ENCODE measurements around the gene CCL21.
"Not testable (repeated sequence)": the region's sequence is repeated elsewhere in the genome, so short reads cannot be mapped to it uniquely, and the experiment has no call there.

The CCL21 gene, protein sequence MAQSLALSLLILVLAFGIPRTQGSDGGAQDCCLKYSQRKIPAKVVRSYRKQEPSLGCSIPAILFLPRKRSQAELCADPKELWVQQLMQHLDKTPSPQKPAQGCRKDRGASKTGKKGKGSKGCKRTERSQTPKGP

DNA sequence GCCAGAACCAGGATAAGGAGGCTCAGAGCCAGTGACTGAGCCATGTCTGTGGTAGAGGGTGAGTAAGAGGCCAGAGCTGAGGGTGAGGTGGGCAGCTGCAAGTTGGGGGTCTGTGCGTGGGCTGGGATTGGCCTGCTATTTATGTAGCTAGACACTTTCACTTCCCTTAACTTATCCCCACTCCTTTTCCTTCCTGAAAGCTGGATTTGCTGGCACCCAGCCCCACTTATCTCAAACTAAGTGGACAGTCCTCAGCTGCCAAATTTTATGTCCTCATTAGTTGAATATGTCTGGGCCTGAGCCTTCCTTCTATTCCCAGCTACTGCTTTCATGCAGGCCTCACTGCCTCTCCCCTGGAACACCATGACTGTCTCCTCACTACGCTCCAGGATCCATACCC, at the start of gene CCL21:
Gene CCL21, minus strand, starts transcription at position 114 of the 400 bp plus-strand sequence. Its CDS starts 70 bp downstream, at position 44.
- no peak for DNase-seq

DNA sequence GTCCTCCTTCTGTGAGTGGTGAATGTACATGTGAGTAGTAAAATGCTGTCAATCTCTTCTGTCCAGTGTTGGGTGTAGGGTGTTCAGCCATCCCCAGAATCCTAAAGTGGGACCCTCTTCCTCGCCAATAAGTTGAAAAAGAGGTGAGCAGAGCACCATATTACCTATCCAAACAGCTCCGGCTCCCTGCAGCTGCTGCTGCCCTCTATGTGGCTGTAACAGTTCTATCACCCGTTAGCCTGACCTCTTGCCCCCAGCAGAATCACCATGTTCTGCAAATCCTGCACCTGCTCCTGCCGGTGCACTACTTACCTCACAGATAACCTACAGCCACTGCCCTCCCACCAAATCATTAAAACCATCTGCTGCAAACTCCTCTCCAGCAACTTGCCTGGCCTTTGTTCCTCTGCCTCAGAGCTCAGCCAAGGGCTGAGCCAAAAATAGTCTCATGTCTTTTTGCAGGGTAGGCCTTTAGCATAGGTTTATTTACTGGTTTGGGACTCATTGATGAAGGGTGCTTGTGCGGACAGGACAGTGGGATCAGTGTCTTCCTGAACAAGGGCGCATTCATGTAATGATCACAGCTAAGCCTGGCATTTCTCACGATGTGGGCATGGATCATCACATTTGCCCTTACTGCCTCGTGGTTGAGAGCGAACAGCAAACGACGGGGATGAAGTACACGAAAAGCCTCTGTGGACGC, 49.6 kb upstream of the CCL21 start:
- DNase-seq: no peak

DNA sequence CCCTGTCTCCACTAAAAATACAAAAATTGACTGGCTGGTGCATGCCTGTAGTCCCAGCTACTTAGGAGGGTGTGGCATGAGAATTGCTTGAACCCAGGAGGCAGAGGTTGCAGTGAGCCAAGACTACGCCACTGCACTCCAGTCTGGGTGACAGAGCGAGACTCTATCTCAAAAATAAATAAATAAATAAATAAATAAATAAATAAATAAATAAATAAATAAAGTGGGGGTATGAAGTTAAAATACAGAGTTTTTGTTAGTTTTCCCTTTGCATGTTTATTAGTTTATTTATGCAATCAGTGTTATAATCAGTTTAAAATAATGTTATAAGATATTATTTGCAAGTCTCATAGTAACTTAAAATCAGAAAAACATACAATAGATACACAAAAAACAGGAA, 40.4 kb upstream of the CCL21 start:
- DNase-seq: not testable (repeated sequence)

DNA sequence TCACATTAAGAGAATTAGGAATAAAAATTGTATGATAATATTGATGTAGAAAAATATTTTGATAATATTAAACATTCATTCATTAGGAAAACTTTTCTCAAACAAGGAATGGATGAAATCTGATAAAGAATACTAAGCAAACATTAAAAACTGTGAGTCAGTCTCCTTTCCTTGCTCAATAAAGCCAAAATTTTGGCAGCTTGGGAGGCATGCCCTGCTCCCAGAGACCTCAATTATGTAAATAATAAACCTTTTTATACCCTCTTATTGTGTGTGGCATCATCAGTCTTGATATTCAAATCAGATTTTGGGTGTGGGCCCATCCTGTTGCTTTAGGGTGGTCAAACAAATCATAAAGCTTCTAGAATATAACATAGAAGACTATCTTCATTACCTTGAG, 36.6 kb upstream of the CCL21 start:
- no peak for DNase-seq

DNA sequence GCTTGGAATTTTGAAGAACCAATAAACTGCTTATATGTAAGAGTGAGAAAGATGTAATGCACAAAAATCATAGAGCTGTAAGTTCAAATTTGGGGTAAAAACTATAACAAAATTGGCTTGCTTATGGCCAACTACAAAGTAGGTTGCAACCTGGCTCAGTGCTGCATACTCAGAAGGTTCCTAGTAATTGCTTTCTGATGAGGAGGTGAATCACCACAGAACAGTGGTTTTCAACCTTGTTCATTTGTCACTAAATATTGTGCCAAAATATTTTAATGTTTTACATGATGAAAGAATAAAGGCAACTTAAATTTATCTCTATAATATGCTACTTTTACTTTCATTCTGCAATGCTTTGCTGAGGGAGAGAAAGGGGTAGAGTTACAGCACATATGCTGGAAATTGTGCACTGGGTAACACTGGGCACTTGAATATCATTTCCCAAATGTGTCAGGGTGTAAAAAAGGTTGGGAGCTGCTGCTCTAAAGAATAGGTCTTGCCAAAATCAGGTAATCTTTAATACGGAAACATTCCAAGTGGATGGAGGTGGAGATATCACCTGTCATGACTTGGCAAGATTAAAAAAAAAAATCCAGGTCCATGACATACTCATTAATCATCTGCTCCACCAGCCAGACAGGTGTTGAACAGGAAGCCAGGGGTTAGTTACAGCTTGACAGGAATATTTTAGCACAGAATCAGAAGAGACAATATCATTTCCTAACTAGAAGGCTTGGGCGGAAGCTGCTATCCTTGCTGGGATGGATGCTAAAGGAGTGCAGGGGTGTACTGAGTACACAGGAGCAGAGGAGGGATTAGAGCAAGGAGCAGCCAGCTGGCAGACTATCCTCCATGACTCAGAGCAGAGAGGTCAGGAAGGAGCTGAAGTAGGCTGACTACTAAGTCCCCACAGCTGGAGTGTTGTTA, 34.6 kb upstream of the CCL21 start:
- DNase-seq: no peak

DNA sequence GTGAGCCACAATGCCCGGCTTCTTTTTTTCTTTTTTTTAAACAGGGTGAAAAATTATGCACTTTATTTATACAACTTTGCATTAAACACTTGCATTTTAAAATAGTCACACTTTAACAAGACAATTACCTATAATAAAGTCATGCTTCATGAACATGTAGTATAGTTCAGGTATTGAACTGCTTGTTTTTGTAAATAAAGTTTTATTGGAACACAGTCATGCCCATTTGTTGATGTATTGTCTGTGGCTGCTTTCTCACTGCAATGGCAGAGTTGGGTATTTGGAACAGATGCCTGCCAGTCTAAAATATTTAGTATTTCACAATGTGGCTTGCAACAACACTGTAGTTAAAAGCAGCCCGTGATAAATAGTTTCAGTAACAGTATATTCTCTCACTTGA, 32.8 kb upstream of the CCL21 start:
- DNase-seq: no peak

DNA sequence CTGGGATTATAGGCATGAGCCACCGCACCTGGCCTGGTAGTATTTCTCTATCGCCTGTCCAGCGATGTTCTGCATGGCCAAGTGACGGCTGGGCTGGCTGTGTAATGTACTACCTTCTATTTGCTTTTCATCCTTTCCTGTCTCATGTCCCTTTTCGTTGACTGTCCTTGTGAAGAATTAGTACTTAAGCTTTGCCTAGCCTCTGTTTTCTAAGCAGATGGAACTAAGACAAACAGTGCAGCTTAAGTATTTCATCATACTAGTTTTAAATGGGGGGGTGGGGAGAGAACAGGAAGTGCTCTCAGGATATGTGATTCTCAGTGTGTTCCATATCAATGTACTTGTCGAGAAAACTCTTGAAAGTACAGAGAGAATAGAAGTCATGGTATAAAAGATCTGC, 31.7 kb upstream of the CCL21 start:
- DNase-seq: no peak

DNA sequence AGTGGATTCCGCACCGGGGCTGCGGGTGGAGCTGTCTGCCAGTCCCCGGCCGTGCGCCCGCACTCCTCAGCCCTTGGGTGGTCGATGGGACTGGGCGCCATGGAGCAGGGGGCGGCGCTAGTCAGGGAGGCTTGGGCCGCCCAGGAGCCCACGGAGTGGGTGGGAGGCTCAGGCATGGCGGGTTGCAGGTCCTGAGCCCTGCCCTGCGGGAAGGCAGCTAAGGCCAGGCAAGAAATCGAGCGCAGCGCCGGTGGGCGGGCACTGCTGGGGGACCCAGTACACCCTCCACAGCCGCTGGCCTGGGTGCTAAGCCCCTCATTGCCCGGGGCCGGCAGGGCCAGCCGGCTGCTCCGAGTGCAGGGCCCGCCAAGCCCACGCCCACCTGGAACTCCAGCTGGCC, 30.2 kb upstream of the CCL21 start:
- not testable (repeated sequence) for DNase-seq

DNA sequence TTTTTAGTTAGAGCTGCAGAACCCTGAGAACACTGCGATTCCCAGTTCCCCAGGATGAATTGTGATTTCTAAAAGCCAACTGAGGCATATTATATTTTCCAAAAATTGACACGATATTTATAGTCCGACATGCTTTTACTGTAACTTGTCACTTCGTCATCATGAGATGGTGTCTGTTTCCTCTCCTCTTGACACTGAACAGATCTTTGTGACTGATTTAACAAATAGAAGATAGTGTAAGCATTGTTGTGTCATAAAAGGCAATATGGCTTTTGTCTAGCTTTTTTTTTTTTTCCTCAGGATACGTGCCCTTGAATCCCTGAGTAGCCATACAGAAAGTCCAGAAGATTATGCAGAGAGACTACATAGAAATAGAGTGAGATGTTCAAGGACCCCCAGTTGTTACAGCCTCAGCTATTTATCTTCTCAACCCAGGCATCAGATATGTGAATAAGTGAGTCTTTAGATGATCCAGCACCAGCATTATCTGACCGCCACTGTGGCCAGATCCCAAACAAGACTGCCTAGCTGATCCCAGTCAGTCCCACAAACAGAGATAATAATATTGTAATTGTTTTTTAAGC, 27.8 kb upstream of the CCL21 start:
- DNase-seq: no peak

DNA sequence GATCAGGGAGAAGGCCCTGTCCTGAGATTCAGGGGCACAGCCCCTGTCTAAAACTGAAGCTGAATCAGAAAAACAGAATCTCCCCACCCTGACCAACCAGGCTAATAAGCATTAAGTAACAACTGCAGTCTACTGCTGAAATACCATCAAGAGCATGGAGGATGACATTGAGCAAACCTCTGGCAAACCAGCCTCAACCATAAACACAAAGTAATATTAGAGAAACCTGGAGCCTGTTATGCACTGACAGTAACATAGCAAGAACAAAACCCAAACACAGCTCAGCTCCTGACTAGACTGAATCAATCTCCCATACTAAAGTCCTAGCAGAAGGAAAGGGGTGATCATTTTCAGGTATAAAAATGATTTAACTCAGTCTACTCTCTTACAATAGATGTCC, 24.8 kb upstream of the CCL21 start:
- no peak for DNase-seq

DNA sequence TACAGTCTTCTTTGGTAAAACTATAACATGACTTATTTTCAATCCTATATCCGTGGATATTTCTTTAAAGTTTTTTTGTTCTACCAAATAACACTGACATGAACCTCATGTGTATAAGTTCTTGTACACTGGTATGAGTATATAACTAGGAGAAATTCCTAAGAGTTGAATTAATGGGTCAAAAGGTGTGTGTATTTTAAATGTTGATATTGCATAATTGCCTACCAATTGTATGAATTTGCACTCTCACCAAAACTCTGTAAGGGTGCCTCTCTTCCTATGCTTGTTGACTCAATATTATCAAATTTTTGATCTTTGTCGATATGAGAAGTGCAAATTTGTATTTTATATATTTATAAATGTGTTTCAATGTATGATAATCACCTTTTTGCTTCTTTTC, 22.9 kb upstream of the CCL21 start:
- DNase-seq: no peak

DNA sequence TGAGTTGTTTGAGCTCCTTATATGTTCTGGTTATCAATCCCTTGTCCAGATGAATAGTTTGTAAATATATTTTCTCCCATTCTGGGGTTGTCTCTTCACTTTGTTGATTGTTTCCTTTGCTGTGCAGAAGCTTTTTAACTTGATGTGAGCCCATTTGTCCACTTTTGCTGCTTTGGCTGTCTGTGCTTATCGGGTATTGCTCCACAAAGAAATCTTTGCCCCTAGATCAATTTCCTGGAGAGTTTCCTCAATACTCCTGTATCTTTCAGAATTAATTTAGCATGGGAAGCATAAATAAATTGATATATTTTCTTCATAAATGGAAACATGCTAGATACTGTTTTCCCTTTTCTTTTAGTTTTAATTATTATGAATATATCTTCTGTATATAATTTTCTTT, 22.5 kb upstream of the CCL21 start:
- no peak for DNase-seq

DNA sequence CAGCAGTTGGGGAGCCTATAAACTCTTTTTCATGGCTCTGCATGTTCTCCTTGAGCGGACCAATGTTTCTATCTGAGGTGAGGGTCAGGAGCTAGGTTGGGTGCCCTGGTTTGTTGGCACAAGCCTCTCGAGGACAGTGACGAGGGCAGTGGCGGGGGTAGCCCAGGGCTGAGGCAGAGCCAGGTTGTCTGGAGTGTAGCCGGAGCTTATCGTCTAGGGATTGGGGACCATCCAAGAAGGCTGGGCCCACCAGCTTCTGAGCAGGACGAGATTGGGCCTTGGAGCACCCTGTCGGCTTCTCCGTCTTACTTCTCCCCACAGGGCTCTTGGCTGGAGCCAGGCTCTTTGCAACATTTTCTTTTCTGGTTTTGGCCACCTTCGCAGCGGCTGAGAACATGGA, 13.2 kb upstream of the CCL21 start:
- no peak for DNase-seq

DNA sequence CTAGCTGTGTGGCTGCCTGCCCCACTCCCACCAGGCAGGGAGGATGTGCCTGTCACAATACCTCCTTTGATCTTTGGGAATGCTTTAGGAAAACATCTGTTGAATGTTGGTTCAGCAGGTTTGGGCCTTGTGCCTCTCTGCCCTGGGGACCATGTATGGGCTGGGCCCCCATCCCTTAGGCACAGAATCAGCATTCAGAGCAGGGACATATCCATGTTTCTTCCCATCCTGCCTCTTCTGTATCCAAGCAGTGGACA, 9.8 kb upstream of the CCL21 start:
- DNase-seq: not testable (repeated sequence)

DNA sequence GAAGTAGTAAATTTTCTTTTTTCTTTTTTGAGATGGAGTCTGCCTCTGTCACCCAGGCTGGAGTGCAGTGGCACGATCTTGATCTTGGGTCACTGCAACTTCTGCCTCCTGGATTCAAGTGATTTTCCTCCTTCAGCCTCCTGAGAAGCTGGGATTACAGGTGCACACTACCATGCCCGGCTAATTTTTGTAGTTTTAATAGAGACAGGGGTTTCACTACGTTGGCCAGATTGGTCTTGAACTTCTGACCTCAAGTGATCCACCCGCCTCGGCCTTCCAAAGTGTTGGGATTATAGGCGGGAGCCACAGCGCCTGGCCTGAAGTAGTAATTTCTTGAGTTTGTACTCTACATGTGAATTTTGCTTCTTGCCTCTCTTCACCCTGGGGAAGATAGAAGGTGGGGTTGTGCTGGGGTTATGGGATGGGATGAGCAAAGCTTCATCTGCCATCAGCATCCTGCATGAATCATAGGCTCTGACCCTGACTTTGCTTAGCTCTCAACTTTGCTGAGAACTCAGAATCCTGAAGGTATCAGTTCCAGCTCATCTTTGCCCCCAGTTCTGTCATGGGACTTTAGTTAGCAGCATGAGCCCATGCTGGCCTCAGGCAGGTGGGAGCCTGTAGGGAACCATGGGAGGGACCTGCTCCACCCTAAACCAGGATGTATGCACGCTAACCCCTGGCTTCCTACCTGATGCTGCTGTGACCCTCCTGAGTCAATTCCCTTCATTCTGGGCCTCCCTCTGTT, 9.3 kb upstream of the CCL21 start:
- DNase-seq: no peak

DNA sequence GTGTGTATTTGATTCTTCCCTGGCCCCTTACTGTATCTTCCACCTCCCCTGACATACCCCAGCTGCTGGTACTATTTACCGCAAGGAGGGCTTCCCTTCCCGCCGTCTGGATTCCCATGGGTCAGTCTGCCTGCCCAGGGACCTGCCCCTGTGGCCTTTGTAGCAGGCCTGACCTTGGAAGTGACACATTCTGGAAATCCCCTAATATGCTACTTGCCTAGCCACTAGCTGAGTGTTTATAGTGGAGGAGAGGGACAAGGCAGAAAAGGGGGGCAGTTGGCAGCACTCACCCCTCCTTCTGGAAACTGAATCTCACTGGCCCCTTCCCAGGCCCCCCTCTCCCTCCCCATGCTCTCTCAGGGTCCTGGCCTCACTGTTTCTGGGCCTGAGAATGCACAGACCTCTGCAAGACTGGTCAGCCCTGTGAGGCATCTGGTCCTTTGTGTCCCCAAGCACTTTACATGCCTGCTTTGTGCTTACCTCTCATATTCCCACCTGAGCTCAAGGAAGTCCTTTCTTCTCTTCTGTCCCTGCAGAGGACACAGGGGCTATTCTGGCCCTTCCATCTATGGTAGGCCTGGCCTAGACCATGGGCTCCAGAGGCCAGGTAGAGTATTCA, 8.2 kb upstream of the CCL21 start:
- DNase-seq: no peak

DNA sequence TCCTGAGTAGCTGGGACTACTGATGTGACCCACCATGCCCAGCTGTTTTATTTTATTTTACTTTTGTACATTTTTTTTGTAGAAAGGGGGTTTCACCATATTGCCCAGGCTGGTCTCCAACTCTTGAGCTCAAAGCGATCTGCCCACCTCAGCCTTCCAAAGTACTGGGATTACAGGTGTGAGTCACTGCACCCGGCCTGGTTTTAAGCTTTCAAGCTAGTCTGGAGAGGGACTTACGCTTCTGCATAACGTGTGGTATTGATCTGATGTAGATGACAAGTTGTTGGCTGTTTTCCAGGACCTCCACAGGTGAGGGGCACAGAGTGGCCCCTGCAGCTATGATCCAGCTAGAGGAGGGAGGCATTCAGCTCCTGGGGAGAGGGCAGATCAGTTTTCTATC, 6.8 kb upstream of the CCL21 start:
- DNase-seq: no peak

DNA sequence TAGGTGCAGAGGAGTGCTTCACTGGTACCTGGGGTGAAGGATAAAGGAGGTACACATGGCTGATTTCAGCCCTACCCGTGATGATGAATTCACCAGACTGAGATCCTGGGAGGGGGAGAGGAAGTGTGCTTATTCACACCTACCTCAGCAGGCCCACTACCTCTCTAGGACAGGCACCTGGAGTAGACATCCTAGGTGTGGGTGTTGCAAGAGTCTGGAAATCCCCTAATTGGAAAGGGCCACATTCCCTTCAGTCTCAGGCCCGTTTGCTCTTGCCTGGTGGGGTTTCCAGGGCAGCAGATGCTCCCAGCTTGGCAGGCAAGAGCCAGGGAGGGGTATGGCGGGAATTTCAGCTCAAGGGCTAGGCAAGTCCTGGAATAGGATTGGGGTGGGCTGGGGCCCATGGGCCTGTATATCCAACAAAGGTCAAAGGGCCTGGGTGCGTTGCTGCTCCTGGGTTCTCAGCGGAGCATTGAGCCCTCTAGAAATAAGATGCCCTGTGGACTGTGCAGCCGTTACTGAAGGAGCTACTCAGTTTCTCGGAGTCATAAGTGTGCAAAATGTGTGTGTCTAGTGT, 5.8 kb upstream of the CCL21 start:
- no peak for DNase-seq

DNA sequence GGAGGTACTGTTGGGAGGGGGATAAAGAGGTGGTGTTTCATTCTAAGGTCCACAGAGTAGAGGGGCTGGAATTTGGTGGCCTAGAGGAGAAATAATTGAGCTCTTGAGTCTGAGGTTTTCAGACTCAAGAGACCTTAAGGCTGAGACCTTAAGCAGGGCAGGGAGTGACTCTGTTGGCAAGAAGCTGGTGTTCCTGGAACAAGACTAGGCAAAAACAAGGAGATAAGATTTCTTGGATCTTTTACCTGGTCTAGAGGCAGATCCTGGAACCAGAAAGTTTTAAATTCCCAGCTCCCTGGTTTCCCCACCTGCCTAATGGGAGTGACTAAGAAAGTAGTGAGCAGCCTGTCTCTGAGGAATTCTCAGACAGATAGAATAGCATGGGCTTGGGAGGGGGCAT, 4.1 kb upstream of the CCL21 start:
- no peak for DNase-seq

DNA sequence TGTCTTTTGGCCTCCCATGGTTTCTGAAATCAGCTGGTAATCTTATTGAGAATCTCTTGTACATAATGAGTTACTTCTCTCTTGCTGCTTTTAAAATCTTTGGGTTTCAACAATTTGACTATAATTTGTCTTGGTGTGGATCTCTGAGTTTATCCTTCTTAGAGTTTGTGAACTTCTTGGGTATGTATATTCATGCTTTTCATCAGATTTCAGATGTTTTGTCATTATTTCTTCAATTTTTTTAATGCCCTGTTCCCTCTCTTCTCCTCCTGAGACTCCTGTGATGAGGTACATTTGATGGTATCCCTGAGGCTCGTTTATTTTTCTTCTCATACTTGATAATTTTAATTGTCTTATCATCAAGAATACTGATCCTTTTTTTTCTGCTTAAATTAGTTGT, 2.2 kb upstream of the CCL21 start:
- DNase-seq: no peak

DNA sequence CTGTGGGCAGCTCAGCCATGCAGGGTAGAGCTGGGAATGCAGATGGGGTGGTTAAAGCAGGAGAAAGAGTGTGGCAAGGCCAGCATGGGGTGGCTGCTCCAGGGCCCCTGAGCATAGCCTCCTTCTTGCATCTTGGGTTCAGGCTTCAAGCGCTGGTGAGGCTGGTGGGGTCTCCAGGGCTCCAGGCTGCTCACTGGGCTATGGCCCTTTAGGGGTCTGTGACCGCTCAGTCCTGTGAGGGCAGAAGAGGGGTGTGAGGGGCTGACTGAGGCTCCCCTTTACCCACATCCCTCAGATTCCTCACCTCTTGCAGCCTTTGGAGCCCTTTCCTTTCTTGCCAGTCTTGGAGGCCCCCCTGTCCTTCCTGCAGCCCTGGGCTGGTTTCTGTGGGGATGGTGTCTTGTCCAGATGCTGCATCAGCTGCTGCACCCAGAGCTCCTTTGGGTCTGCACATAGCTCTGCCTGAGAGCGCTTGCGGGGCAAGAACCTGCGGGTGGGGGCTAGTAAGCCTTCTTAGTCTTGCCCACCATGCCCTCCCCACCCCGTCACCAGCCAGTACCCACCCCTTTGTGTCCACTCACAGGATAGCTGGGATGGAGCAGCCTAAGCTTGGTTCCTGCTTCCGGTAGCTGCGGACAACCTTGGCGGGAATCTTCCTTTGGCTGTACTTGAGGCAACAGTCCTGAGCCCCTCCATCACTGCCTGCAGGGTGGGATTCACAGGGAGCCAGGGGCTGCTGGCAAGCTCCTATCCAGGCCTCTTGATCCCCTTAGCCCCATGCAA, 549 bp downstream of the CCL21 start:
- DNase-seq: no peak

DNA sequence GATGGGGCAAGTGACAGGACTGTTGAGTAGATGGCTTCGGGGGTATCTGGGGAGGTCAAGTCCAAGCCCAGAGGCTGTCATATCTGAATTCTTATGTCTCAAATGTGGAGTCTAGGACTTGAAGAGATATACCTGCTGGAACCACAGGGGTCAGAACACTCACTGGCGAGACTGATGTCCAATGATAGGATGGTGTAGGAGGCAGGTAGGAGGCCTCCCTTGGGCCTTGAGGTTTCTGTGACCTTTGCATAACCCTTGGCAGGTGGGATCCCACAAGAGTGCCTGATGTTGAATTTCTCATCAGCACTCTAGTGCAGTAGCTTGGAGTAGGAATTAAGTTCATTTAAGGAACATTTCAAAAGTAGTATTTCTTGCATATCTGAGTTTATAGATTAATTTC, 2.8 kb downstream of the CCL21 start:
- no peak for DNase-seq

All from activated CD4-positive, alpha-beta T cell treated with anti-CD3 and anti-CD28 coated beads for 4 hours (primary cell).